GM23248 (cell line): ENCODE results near the gene SPOCK3.

ENCODE experiments used
- EZH2 ChIP-seq: fragments of 200-600 bp; sonication (generic); IDR thresholded peaks from 2 replicates; pipeline ENCODE4 v1.6.1; 2018; ENCODE audit warnings: antibody characterized with exemption, mild to moderate bottlenecking; ENCODE audit not compliant: insufficient read depth, poor library complexity, severe bottlenecking
- EZH2phosphoT487 ChIP-seq: fragments of 200-600 bp; sonication (generic); IDR thresholded peaks from 2 replicates; pipeline ENCODE4 v1.6.1; 2018; ENCODE audit warnings: antibody characterized with exemption, moderate library complexity, mild to moderate bottlenecking, low read depth; ENCODE audit not compliant: insufficient read depth

GRCh38 chr4:166991006-166991561 is 243.2 kb downstream of the SPOCK3 start:
- no peak for TF ChIP-seq EZH2
- no peak for TF ChIP-seq EZH2phosphoT487
